ENCODE measurements around the gene SAMD5. TPM values are rescaled to one million over a fixed set of nuclear protein-coding genes. Genes with fewer than 3 reads are reported as not detected.

SAMD5 gene
- total and polyA plus RNA-seq, 9 of the 15 experiments (the other 6 are each of a cell fraction or from before 2014, with no cell fraction given): 0.15 to 0.91 (median 0.55) TPM

GRCh38 chr6:147570681-147571080 lies 62.2 kb downstream of the SAMD5 start:
- no peak overlapping the region for H3K4me2 ChIP-seq (ENCODE audit: insufficient read depth, low read length)
- no peaks in the 10 kb centered on the region for H3K9me3 ChIP-seq (replicated peaks; ENCODE audit: control insufficient read depth, insufficient read depth, low read depth, low read length)
- H3K79me2 ChIP-seq (ENCODE audit: control insufficient read depth, insufficient read depth, low read length): no peaks in the 10 kb centered on the region
- no TSS peak for BruUV-seq (replicated peaks)
- no peak for FAIRE-seq
- ATAC-seq: no peak
- no peak for DNase-seq (ENCODE audit: extremely low read depth in 1 of 4, low spot score in 3 of 4)
- 9% methylated on average over 2 of the region's 2 CpGs for WGBS (ENCODE audit: insufficient coverage, low coverage, missing lambda C conversion rate)
- CTCF ChIA-PET (ENCODE audit: low intra/inter-chr PET ratio): no interaction called here
- H2AFZ ChIP-seq (ENCODE audit: low read depth, low read length): no peak overlapping the region
- no peaks in the 10 kb centered on the region for H3K4me1 ChIP-seq (replicated peaks in 1 of 2; ENCODE audit: control insufficient read depth in 2 of 2, insufficient read depth in 2 of 2, low read length in 2 of 2)
- H3K9me1 ChIP-seq (ENCODE audit: control insufficient read depth, insufficient read depth, low read length): no peaks in the 10 kb centered on the region
- peaks cover 4 to 6% of the 10 kb centered on the region in 2 experiments; a peak in 2 of 5 replicates for H3K27me3 ChIP-seq (ENCODE audit: control insufficient read depth in 2 of 2, insufficient read depth in 2 of 2, low read length in 2 of 2)
- POLR2A ChIA-PET: no interaction called here
- no peak overlapping the region for H3K9ac ChIP-seq (ENCODE audit: insufficient read depth in 1 of 2, low read depth in 2 of 2, low read length in 2 of 2)
- H4K20me1 ChIP-seq (replicated peaks; ENCODE audit: control insufficient read depth, insufficient read depth, low read length): no peaks in the 10 kb centered on the region
- intact Hi-C loops (cut with micrococcal nuclease): no loop called here
- no peaks in the 10 kb centered on the region for H3K36me3 ChIP-seq (ENCODE audit: control insufficient read depth, insufficient read depth, low read length)
- in situ Hi-C loops (cut with MboI): no loop called here
- no peak overlapping the region for H3K27ac ChIP-seq (ENCODE audit: extremely low read depth, low read depth, low read length)
- no peak overlapping the region for H3K4me3 ChIP-seq
- TF ChIP-seq ADNP (tag; IDR thresholded peaks at IDR 0.05) (no peak), E2F4 (CRISPR knock-in tag; IDR thresholded peaks at IDR 0.05; ENCODE audit: low read depth) (no peak), ZNF583 (CRISPR knock-in tag; IDR thresholded peaks at IDR 0.05) (no peak), TEAD1 (CRISPR knock-in tag; IDR thresholded peaks at IDR 0.05) (no peak), RBFOX2 (IDR thresholded peaks at IDR 0.05; ENCODE audit: low read depth, low read length) (no peak), THAP12 (CRISPR knock-in tag; IDR thresholded peaks at IDR 0.05) (no peak), ZNF512 (tag; IDR thresholded peaks at IDR 0.05) (no peak), SRF (CRISPR knock-in tag; IDR thresholded peaks at IDR 0.05) (no peak), BRD4 (IDR thresholded peaks at IDR 0.05) (no peak), TEAD4 (IDR thresholded peaks at IDR 0.05; ENCODE audit: low read length) (no peak), TEAD4 (CRISPR knock-in tag; IDR thresholded peaks at IDR 0.05; ENCODE audit: borderline replicate concordance) (no peak), NONO (IDR thresholded peaks at IDR 0.05; ENCODE audit: low read depth in 2 of 2, low read length in 1 of 2) (no peak)
- TF ChIP-seq, protein P1, sequence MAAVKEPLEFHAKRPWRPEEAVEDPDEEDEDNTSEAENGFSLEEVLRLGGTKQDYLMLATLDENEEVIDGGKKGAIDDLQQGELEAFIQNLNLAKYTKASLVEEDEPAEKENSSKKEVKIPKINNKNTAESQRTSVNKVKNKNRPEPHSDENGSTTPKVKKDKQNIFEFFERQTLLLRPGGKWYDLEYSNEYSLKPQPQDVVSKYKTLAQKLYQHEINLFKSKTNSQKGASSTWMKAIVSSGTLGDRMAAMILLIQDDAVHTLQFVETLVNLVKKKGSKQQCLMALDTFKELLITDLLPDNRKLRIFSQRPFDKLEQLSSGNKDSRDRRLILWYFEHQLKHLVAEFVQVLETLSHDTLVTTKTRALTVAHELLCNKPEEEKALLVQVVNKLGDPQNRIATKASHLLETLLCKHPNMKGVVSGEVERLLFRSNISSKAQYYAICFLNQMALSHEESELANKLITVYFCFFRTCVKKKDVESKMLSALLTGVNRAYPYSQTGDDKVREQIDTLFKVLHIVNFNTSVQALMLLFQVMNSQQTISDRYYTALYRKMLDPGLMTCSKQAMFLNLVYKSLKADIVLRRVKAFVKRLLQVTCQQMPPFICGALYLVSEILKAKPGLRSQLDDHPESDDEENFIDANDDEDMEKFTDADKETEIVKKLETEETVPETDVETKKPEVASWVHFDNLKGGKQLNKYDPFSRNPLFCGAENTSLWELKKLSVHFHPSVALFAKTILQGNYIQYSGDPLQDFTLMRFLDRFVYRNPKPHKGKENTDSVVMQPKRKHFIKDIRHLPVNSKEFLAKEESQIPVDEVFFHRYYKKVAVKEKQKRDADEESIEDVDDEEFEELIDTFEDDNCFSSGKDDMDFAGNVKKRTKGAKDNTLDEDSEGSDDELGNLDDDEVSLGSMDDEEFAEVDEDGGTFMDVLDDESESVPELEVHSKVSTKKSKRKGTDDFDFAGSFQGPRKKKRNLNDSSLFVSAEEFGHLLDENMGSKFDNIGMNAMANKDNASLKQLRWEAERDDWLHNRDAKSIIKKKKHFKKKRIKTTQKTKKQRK (IDR thresholded peaks at IDR 0.05; ENCODE audit: borderline replicate concordance, low read depth, low read length): no peak
- TF ChIP-seq, protein P2, sequence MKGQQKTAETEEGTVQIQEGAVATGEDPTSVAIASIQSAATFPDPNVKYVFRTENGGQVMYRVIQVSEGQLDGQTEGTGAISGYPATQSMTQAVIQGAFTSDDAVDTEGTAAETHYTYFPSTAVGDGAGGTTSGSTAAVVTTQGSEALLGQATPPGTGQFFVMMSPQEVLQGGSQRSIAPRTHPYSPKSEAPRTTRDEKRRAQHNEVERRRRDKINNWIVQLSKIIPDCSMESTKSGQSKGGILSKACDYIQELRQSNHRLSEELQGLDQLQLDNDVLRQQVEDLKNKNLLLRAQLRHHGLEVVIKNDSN (CRISPR knock-in tag; IDR thresholded peaks at IDR 0.05): no peak

Data from K562 (cell line).